Neural progenitor cell (in vitro differentiated cells): Measurements from ENCODE around the gene F8A1. TPM values are rescaled to one million over a fixed set of nuclear protein-coding genes. Genes with fewer than 3 reads are reported as not detected.
"Not testable (repeated sequence)": the region's sequence is repeated elsewhere in the genome, so short reads cannot be mapped to it uniquely, and the experiment has no call there.

ENCODE experiments used
- DNase-seq: peaks from one replicate; pipeline ENCODE4 v3.0.0-alpha.2; 2016; ENCODE audit warnings: low spot score
- H2AFZ ChIP-seq: fragments of 200-600 bp; sonication (generic); replicated peaks from 2 replicates; pipeline ENCODE4 v1.6.1; 2016; ENCODE audit warnings: antibody characterized with exemption
- H3F3A ChIP-seq: fragments of 200-600 bp; sonication (generic); 2 replicates; pipeline ENCODE4 v1.6.1; 2016; ENCODE audit warnings: antibody characterized with exemption, low read depth
- H3K27ac ChIP-seq: fragments of 200-600 bp; sonication (generic); 2 replicates; pipeline ENCODE4 v1.5.1; 2016; ENCODE audit warnings: mild to moderate bottlenecking
- H3K27me3 ChIP-seq: fragments of 200-600 bp; sonication (generic); 2 replicates; pipeline ENCODE4 v1.6.1; 2016; ENCODE audit warnings: mild to moderate bottlenecking, moderate library complexity
- H3K36me3 ChIP-seq: fragments of 200-600 bp; sonication (generic); 2 replicates; pipeline ENCODE4 v1.5.1; 2016
- H3K4me1 ChIP-seq: fragments of 200-600 bp; sonication (generic); 2 replicates; pipeline ENCODE4 v1.6.1; 2016; ENCODE audit warnings: mixed run types
- H3K4me2 ChIP-seq: fragments of 200-600 bp; sonication (generic); 2 replicates; pipeline ENCODE4 v1.6.1; 2016
- H3K4me3 ChIP-seq: fragments of 200-600 bp; sonication (generic); 2 replicates; pipeline ENCODE4 v1.5.1; 2016
- H3K79me2 ChIP-seq: fragments of 200-600 bp; sonication (generic); 2 replicates; pipeline ENCODE4 v1.6.1; 2016; ENCODE audit warnings: low read depth
- H3K9ac ChIP-seq: fragments of 200-600 bp; sonication (generic); 2 replicates; pipeline ENCODE4 v1.6.1; 2016
- H3K9me3 ChIP-seq: fragments of 200-600 bp; sonication (generic); 2 replicates; pipeline ENCODE4 v1.5.1; 2016; ENCODE audit warnings: low read depth
- H4K20me1 ChIP-seq: fragments of 200-600 bp; sonication (generic); 2 replicates; pipeline ENCODE4 v1.6.1; 2016; ENCODE audit warnings: low read depth
- H3K27ac Mint-ChIP-seq: 3 replicates; pipeline ENCODE4 v1.8.0; 2021; ENCODE audit warnings: mixed read lengths
- H3K27me3 Mint-ChIP-seq: 2 replicates; pipeline ENCODE4 v1.8.0; 2022; ENCODE audit warnings: low read depth, mild to moderate bottlenecking, inconsistent platforms, moderate library complexity, mixed read lengths; ENCODE audit not compliant: insufficient read depth
- H3K36me3 Mint-ChIP-seq: 3 replicates; pipeline ENCODE4 v1.8.0; 2021; ENCODE audit warnings: mixed read lengths
- H3K4me1 Mint-ChIP-seq: 3 replicates; pipeline ENCODE4 v1.8.0; 2021; ENCODE audit warnings: mixed read lengths
- H3K4me3 Mint-ChIP-seq: 3 replicates; pipeline ENCODE4 v1.8.0; 2021; ENCODE audit warnings: mild to moderate bottlenecking, moderate library complexity, mixed read lengths
- H3K9me3 Mint-ChIP-seq: 3 replicates; pipeline ENCODE4 v1.8.0; 2020; ENCODE audit warnings: mixed read lengths
- EZH2 ChIP-seq: fragments of 200-600 bp; sonication (generic); IDR thresholded peaks from 2 replicates; pipeline ENCODE4 v1.6.1; 2017; ENCODE audit warnings: antibody characterized with exemption, mild to moderate bottlenecking, moderate library complexity
- EZH2phosphoT487 ChIP-seq: fragments of 200-600 bp; sonication (generic); IDR thresholded peaks from 2 replicates; pipeline ENCODE4 v1.6.1; 2017; ENCODE audit warnings: antibody characterized with exemption
- total RNA-seq: library from RNA; depleted of rRNA; stranded (reverse); fragments of >200 nt; gene quantifications from 2 replicates; pipeline ENCODE4 v1.2.3, GENCODE V29; 2015; ENCODE audit warnings: low replicate concordance
- TF ChIP-seq, protein P1 (sequence below): fragments of 200-600 bp; sonication (generic); IDR thresholded peaks from 2 replicates; pipeline ENCODE4 v1.5.1; 2017; ENCODE audit warnings: antibody characterized with exemption, mild to moderate bottlenecking

F8A1 gene
- total RNA-seq, 1 donor from 2014 or later = 5.5 TPM

DNA sequence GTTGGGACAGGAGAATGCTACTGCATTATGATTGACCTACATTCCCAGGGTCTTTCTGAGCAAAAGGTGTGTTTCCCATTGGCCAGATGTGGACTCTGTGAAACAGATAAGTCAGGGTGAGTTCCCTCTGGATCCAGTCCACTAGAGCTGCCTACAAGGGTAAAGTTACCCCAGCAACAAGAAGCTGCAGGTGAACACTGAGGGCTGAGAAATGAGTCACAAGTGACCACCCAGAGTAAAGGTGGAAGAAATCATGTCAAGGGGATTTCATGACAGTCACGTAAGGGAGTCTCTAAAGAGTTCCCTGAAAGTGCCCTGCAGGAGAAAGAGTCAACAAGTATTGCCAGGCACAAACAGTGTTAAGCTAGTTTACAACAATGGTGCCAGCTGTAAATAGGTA lies 16.3 kb downstream of the F8A1 start:
- Mint-ChIP-seq H3K27me3 (no peaks in the 10 kb centered on the region), H3K4me3 (no peak overlapping the region), H3K4me1 (no peaks in the 10 kb centered on the region), H3K36me3 (no peaks in the 10 kb centered on the region), H3K27ac (no peak overlapping the region), H3K9me3 (no peaks in the 10 kb centered on the region)
- Histone ChIP-seq H3K27me3 (no peaks in the 10 kb centered on the region), H3K4me2 (no peak overlapping the region), H3K9me3 (no peaks in the 10 kb centered on the region), H4K20me1 (no peaks in the 10 kb centered on the region), H3K27ac (no peak overlapping the region), H3K4me3 (no peak overlapping the region), H3K79me2 (no peaks in the 10 kb centered on the region), H2AFZ (no peak overlapping the region), H3K36me3 (no peaks in the 10 kb centered on the region), H3F3A (no peaks in the 10 kb centered on the region), H3K4me1 (no peaks in the 10 kb centered on the region), H3K9ac (no peak overlapping the region)
- TF ChIP-seq EZH2 (no peak), EZH2phosphoT487 (no peak)
- TF ChIP-seq, protein P1, sequence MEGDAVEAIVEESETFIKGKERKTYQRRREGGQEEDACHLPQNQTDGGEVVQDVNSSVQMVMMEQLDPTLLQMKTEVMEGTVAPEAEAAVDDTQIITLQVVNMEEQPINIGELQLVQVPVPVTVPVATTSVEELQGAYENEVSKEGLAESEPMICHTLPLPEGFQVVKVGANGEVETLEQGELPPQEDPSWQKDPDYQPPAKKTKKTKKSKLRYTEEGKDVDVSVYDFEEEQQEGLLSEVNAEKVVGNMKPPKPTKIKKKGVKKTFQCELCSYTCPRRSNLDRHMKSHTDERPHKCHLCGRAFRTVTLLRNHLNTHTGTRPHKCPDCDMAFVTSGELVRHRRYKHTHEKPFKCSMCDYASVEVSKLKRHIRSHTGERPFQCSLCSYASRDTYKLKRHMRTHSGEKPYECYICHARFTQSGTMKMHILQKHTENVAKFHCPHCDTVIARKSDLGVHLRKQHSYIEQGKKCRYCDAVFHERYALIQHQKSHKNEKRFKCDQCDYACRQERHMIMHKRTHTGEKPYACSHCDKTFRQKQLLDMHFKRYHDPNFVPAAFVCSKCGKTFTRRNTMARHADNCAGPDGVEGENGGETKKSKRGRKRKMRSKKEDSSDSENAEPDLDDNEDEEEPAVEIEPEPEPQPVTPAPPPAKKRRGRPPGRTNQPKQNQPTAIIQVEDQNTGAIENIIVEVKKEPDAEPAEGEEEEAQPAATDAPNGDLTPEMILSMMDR = no peak
- no peak for DNase-seq

GRCh38 chrX:154908821-154909220 lies 22.7 kb downstream of the F8A1 start:
- Histone ChIP-seq H4K20me1 (no peaks in the 10 kb centered on the region), H3K9me3 (no peaks in the 10 kb centered on the region), H3K27me3 (no peaks in the 10 kb centered on the region), H3K79me2 (no peaks in the 10 kb centered on the region), H3K4me1 (no peaks in the 10 kb centered on the region), H3K36me3 (no peaks in the 10 kb centered on the region), H3K9ac (no peak overlapping the region), H2AFZ (no peak overlapping the region), H3K4me2 (no peak overlapping the region), H3F3A (no peaks in the 10 kb centered on the region), H3K4me3 (no peak overlapping the region), H3K27ac (no peak overlapping the region)
- Mint-ChIP-seq H3K9me3 (peaks cover 27% of the 10 kb centered on the region), H3K27me3 (no peaks in the 10 kb centered on the region), H3K36me3 (no peaks in the 10 kb centered on the region), H3K27ac (no peak overlapping the region), H3K4me1 (no peaks in the 10 kb centered on the region), H3K4me3 (no peak overlapping the region)
- no peak for DNase-seq
- TF ChIP-seq EZH2 (no peak), EZH2phosphoT487 (no peak)
- TF ChIP-seq, protein P1 = no peak

DNA sequence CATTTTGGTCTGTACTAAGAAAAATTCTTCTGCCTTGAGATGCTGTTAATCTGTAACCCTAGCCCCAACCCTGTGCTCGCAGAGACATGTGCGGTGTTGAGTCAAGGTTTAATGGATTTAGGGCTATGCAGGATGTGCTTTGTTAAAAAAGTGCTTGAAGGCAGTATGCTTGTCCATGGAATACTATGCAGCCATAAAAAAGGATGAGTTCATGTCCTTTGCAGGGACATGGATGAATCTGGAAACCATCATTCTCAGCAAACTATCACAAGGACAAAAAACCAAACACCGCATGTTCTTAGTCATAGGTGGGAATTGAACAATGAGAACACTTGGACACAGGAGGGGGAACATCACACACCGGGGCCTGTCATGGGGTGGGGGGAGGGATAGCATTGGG lies 23.9 kb downstream of the F8A1 start:
- not testable (repeated sequence) for H2AFZ ChIP-seq, DNase-seq, H3K4me1 ChIP-seq, H3K4me3 ChIP-seq, H3K9me3 ChIP-seq, H3K27ac Mint-ChIP-seq, H3K4me1 Mint-ChIP-seq, H3K27me3 Mint-ChIP-seq, H4K20me1 ChIP-seq, H3K36me3 ChIP-seq, H3K9ac ChIP-seq, H3K4me2 ChIP-seq, H3F3A ChIP-seq, H3K4me3 Mint-ChIP-seq, H3K36me3 Mint-ChIP-seq, H3K27me3 ChIP-seq, H3K79me2 ChIP-seq, H3K27ac ChIP-seq
- H3K9me3 Mint-ChIP-seq = peaks cover 35% of the 10 kb centered on the region

- not testable (repeated sequence) for H3K4me3 Mint-ChIP-seq, H3K9me3 ChIP-seq, H3K4me1 Mint-ChIP-seq, H3K4me2 ChIP-seq, H3K4me1 ChIP-seq, H3K36me3 ChIP-seq, H3K79me2 ChIP-seq, H3K9ac ChIP-seq, H3K4me3 ChIP-seq, H3K36me3 Mint-ChIP-seq, H3K27ac ChIP-seq, H3K27ac Mint-ChIP-seq, H4K20me1 ChIP-seq, H3K27me3 Mint-ChIP-seq, H3K27me3 ChIP-seq, H3F3A ChIP-seq, H2AFZ ChIP-seq, DNase-seq
- peaks cover 35% of the 10 kb centered on the region for H3K9me3 Mint-ChIP-seq
Observed at GRCh38 chrX:154910528-154910927, 24.4 kb downstream of the F8A1 start.
